HG03135 (cell line): Measurements from ENCODE around the gene MRPS17.
"Not testable (repeated sequence)": the region's sequence is repeated elsewhere in the genome, so short reads cannot be mapped to it uniquely, and the experiment has no call there.

ENCODE experiments used
- ATAC-seq: cut with Tn5 transposase; IDR thresholded peaks from one replicate; pipeline ENCODE4 v1.9.1; 2021; ENCODE audit warnings: mild to moderate bottlenecking, moderate library complexity; ENCODE audit not compliant: unreplicated experiment

The MRPS17 gene

DNA sequence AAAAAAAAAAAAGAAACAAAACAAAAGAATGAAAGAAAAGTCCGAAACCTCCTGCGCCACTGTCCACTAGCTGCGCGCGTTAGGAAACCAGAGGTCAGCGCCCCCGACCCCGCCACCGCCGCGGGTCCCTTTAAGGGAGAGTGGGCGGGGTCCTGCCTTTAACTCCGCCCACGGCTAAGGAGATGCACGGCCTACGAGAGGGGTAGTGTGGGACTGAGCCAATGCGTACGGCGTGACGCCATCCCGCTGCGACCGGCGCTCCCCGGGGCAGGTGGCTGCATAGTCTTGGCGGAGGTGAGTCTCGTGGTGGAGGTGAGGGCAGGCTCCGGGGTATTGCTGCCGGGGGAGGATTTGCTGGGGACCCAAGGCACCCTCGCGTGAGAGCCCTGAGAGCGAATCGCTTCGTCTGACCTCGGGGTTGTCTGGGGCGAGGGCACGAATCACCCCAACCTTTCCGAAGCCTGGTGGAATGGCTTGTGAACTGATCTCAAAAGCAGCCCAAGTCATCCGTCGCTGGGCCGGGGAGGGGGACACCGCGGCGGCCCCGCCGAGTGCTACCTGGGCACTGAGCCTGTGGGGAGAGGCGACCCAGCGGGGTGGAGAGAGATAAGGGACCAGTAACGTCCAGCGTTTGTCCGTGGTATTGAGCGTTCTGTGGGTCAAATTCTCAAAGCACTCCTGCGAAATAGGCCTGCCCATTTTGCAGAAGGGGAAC lies at the start of gene MRPS17:
Gene MRPS17 (plus strand): TSS at position 241 of the 715 bp plus-strand sequence. CDS start 1,319 bp downstream, outside the sequence.
- ATAC-seq: peak; percentile 100

DNA sequence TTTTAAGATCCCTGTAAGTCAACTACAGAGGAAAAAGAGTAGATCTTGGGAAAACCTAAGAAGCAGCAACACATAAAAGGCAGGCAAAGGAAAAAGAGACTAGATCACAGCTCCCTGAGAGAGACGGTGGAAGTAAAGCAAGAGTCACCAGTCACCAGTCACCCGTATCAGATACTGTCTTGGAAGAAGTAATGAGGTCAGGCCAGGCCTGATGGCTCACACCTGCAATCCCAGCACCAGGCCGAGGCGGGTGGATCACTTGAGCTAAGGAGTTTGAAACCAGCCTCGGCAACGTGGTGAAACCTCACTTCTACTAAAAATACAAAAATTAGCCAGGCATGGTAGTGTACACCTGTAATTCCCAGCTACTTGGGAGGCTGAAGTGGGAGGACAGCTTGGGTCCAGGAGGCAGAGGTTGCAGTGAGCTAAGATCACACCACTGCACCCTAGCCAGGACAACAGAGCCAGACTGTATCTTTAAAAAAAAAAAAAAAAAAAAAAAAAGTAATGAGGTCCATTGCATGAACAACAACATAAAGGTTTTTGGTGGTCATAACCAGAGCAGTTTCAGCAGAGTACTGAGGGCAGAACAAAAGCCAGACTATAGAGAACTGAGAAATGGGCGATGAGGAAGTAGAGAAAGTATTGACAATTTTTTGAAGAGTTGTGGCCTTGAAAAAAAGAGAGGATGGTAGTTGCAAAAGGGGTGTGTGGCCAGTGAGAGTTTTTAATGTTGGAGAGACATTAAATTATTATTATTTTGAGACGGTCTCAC lies 47.5 kb upstream of the MRPS17 start:
- peak; percentile 98 for ATAC-seq

DNA sequence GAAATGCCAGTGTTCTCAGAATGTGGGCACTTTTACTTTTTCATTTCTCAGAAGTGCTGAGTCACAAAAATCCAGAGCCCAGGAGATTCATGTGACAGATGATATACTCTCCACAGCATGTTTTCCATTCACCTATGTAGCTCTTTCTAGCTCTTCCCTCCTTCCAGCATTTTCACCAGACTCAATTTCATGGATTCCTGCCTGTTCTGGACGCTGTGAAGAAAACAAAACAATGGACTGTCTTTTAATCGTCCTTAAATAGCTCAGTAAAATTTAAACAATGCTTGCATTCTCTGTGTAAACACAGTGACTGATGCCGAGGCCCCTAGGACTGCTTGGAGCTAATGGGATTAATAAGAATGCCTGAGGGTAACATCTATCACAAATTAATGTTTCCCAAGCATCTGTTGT lies 38.9 kb upstream of the MRPS17 start:
- no peak for ATAC-seq

DNA sequence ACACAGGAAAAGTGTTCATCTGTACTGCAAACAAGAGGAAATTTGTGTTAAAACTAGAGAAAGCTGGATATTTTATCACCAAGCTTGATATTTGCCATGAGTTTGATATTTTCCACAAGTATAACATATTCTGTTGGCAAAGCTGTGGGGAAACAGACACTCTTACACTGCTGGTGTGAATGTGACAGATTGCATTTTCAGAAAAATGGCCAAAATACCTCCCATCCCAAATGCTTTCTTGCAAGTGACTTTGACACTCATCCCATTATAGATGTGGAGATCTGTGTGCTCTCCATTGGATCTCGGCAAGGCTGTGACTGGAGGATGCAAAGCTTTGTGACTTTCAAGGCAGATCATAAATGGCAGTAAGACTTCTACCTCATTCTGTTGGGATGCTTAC lies 33.9 kb upstream of the MRPS17 start:
- ATAC-seq: no peak

DNA sequence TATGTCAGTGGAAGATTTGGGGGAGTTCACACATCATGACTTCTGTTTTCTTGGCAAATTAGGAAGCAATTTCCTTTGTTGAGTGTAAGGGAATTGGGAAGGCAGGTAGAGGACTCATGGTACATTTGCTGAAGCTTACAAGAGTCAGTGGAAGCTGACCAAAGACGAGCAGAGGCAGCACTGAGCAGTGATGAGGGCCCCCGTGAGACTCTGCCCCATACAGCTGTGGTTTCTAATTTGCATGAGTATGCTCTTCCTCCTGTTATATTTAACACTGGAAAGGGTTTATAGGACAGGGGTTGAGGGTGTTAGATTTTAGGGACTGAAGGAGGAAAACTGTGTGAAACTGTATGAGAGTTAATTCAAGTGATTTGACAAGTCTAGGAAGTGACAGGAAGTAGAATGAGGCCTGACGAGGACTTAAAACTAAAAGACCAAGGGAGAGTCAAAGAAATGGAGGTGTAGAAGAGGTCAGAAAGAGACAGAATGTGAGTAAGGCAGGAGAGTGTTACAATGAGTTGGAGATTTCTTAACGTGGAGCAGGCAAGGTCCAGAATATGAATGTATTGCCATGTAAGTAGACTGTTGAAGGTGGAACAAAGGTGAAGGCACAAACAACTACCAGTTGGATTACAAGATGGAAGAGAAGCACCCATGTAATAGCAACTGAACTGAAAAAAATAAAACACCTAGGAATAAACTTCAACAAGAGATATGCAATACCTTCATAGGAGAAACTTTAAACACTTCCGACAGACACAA lies 23.5 kb upstream of the MRPS17 start:
- no peak for ATAC-seq

DNA sequence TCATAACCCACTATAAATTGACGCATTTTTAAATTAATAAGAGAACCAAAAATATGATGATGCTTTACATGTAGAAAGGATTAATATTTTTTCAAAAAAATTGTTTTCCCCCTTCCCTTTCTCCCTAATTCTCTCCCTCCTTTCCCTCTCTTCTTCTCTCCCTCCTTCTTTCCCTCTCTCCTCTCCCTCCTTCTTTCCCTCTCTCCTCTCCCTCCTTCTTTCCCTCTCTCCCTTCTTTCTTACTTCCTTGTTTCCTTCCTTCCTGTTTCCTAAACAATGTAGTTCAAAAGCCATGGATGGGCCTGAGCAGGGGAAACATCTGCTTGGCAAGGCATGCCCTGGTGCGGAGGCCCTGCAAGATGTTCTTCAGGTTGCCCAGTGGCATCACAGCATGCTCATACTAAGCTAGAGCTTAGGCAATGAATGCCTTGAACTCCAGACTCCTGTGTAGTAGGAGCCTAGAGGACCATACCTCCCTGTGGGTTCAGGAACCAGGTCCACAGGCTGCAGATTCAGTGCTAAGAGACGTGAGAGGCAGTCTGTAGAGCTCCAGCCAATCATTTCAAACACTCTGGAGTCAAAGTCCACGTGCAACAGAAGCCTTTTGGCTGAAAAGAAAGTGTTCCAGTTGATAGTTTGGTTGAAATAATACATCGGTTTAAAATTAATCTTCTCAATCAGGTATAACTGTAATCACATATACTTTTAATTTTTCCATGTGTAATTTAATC lies 20.1 kb upstream of the MRPS17 start:
- ATAC-seq: no peak

DNA sequence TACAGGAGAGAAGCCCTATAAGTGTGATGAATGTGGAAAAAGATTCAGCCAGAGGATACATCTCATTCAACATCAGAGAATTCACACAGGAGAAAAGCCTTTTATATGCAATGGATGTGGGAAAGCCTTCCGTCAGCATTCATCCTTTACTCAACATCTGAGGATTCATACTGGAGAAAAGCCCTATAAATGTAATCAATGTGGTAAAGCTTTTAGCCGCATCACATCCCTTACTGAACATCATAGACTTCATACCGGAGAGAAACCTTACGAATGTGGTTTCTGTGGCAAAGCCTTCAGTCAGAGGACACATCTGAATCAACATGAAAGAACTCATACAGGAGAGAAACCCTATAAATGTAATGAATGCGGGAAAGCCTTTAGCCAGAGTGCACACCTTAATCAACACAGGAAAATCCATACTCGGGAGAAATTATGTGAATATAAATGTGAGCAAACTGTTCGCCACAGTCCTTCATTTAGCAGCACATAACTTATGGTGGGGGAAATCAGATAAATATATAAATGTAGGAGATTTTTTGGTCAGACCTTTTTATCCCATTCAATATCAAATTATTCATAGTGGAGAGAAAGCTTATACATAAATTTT lies 12.1 kb upstream of the MRPS17 start:
- no peak for ATAC-seq

DNA sequence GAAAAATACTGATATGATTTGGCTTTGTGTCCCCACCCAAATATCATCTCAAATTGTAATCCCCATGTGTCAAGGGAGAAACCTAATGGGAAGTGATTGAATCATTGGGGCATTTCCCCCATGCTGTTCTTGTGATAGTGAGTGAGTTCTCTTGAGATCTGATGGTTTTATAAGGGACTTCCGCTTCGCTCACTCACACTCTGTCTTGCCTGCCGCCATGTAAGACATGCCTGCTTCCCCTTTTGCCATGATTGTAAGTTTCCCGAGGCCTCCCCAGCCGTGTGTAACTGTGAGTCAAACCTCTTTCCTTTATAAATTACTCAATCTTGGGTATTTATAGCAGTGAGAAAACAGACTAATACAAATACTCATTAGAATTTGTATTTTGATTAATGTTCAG lies 5.1 kb upstream of the MRPS17 start:
- ATAC-seq: no peak

DNA sequence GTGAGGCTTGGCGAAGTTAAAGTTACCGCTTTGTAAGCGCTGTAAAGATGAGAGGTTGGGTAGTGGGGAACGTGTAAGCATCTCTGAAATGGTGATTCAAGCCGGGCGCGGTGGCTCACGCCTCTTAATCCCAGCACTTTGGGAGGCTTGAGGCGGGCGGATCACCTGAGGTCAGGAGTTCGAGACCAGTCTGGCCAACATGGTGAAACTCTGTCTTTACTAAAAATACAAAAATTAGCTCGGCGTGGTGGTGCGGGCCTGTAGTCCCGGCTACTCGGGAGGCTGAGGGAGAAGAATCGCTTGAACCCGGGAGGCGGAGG lies 635 bp downstream of the MRPS17 start:
- not testable (repeated sequence) for ATAC-seq

DNA sequence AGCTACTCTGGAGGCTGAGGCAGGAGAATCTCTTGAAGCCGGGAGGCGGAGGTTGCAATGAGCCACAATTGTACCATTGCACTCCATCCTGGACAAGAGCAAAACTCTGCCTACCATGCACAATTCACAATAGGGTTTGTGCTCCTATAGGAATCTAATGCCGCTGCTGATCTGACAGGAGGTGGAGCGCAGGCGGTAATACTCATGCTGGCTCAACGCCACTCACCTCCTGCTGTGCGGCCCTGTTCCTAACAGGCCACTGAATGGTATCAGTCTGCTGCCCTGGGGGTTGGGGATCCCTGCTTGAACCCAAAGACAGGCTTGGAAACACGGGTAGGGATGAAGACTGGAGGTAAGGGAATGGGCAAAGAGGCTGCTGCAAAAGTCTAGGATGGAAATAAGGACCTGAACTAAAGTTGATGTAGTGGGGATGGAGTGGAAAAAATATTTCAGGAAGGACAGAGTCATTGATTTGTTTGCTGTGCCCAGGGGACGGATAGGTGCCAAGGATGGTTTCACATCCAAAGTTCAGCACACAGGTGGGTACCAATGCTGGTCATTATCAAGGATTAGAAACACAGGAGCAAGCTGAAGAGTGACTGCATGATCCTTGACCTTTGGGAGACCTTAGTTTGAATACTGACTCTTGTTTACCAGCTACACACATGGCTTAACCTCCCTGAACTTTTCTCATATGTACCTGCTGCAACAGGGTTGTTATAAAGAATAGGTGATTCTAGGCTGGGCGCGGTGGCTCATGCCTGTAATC lies 2.2 kb downstream of the MRPS17 start:
- no peak for ATAC-seq

DNA sequence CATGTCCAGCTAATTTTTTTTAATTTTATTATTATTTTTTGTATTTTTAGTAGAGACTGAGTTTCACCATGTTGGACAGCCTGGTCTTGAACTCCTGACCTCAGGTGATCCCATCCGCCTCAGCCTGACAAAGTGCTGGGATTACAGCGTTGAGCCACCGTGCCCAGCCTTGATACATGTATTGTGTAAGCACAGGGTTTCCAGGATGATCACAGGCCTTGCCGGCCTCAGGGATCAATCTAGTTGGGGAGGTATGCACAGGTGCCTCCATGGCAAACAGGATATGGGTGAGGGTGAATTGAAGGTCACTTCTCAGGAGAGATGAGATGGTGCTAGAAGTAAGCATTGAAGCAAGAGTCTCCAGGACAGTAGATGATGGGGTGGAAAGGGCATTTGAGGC lies 5.5 kb downstream of the MRPS17 start:
- ATAC-seq: no peak

DNA sequence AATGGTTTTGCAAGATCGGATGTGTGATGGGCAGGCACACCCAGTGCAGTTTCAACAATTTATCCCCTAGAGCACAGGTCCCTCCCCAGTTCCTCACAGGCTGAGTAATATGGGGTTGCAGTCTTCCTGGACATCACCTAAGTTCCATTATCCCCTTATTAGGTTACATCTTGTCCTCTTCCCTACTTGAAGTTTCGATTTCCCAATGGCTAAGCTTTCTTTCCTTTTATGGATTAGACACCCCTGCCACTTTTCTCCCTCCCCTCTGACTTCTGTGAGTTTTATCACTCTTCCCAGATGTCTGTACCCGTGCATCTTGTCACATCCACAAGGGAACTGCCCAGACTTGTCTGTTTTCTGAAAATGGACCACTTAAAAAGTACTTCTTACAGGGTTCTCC lies 10.3 kb downstream of the MRPS17 start:
- no peak for ATAC-seq

DNA sequence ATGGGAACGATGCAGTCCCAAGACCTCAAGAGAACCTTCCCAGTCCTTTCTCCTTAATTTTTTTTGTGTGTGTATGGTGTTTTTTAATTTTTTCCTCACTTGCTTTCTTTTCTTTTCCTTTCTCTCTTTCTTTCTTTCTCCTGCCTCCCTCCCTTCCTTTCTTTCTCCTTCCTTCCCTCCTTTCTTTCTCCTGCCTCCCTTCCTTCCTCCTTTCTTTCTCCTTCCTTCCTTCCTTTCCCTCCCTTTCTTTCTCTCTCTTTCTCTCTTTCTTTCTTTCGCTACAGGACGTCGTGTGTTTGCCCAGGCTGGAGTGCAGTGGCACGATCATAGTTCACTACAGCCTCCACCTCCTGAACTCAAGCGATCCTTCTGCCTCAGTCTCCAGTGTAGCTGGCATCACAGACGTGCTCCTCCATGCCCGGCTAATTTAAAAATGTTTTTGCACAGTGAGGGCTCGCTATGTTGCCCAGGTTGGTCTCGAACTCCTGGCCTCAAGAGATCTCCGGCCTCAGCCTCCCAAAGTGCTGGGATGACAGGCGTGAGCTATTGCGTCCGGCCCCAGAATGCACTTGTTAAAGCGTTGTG lies 12.0 kb downstream of the MRPS17 start:
- ATAC-seq: no peak

DNA sequence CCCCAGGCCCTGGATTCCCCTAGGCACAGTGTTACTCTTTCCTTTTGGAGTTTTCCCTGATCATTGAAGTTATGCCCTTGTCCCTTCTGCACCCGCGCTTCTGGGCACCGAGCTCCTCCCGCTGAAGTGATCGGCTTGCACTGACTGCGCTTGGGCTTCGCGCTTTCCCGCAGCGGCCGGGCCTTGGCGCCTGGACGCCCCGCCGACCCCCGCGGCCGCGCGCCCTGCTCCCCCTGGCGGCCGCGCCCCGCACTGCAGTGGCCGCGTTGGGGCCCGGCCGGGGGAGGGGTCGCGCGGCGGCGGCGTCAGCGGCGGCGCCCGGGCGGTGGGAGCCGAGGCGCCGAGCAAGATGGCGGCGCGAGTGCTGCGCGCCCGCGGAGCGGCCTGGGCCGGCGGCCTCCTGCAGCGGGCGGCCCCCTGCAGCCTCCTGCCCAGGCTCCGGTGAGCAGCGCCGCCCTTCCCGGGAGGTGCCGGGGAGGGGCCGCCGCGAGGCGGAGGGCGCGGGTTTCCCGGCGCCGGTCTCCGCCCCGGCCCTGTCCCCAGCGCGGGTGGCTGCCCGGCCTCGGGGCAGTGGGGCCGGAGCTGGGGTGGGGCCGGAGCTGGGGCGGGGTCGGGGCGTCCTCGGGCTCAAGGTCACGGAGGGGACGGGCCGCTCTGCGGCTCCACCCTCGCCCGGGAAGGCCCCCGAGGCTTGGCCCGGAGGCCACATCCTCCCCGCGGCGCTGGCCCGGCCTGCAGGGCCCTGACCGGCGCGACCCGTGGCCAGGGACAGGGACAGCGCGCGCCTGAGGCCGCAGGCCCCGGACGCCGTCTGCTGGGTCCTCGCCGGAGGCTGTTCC lies 12.8 kb downstream of the MRPS17 start, which contains the start of gene NIPSNAP2:
Gene NIPSNAP2 (plus strand): TSS at position 325 of the 839 bp plus-strand sequence. CDS start 25 bp downstream, at position 350.
- peak; percentile 83 for ATAC-seq

DNA sequence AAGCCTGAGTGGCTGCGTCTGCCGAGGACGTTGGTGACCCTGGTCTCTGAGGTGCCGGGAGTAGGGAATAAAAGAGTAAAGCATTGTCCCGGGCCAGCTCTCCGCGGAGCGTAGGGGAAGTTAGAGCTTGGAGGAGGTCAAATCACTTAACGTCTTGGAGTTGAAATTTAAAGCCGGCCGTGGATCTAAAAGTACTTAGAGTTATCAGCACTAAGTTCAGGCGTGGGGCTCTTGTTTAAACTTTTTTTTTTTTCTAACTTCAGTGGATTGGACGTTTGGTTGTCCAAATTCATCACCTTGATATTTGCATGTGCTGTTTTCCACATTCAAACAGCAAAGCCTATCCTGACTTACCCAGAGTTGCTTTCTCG lies 13.4 kb downstream of the MRPS17 start:
- no peak for ATAC-seq

DNA sequence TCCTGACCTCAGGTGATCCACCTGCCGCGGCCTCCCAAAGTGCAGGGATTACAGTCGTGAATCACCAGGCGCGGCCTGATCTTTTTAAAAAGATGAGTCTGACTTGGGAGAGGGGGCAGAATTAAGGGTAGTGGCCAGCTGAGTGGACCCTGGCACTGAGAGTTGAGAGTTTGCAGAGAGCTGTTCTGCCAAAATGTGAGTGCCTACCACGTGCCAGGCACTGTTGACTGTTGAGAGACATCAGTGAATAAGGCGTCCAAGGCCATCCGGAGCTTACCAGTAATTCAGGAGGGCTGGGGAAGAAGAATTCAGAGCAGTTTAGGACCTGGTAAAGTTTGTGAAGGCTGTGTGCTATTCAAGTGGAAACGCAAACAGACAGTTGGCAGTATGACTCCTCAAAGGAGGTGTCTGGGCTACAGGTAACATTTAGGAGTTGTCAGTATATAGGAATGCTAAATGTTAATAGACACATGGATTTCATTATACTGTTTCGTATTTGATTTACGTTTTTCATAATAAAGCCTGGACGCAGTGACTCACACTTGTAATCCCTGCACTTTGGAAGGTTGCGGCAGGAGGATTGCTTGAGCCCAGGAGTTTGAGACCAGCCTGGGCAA lies 14.2 kb downstream of the MRPS17 start:
- no peak for ATAC-seq

DNA sequence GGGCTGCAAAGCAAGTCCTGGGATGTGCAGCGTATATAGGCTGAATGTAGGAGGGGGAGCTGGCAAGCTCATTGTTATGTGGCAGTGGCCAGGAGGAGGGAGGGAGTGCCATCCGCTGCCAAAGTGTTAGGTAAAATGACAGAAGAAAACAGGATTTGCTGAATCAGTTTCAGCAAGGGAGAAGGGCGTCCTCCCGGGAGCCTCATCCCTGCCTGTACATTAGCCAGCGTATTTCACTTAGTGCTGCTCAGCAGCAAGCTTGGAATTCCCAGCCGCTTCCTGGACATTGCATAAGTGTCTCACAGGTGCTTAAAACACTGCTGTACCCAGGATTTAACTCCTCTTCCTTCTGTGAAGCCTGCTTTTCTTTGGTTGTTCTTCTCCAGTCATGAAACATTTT lies 15.2 kb downstream of the MRPS17 start:
- ATAC-seq: no peak

DNA sequence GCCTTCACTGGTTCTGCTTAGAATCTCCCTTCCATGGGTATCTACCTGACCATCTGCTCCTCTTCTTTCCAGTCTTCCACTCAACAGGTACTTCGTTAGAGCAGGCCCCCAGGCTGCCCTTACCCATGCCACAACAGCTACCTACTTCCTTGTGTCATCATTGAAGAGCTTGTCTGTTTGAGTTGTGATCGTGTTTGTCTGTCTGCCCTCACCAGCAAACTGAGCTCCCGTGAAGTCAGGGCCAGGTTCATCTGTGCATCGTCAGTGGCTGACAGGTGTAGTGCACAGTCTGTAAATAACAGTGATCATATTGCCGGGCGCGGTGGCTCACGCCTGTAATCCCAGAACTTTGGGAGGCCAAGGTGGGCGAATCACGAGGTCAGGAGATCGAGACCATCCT lies 17.7 kb downstream of the MRPS17 start:
- no peak for ATAC-seq
